ENCODE measurements around the gene RIC8B.

DNA sequence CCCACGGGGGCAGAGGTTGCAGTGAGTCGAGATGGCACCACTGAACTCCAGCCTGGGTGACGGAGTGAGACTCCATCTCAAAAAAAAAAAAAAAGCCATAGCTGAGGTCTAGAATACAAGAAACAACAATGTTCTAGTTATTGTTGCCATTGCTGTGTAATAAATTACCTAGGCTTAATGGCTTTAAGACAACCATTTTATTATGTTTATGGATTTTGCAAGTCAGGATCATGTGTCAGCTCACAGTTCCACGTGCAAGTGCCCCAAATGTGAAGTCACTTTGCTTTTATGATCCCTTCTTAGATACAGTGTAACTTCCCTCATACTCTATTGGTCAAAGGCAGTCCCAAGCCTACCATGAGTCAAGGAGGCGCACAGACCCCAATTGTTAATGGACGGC is 49.5 kb upstream of the RIC8B start:
- TF ChIP-seq, protein P1, sequence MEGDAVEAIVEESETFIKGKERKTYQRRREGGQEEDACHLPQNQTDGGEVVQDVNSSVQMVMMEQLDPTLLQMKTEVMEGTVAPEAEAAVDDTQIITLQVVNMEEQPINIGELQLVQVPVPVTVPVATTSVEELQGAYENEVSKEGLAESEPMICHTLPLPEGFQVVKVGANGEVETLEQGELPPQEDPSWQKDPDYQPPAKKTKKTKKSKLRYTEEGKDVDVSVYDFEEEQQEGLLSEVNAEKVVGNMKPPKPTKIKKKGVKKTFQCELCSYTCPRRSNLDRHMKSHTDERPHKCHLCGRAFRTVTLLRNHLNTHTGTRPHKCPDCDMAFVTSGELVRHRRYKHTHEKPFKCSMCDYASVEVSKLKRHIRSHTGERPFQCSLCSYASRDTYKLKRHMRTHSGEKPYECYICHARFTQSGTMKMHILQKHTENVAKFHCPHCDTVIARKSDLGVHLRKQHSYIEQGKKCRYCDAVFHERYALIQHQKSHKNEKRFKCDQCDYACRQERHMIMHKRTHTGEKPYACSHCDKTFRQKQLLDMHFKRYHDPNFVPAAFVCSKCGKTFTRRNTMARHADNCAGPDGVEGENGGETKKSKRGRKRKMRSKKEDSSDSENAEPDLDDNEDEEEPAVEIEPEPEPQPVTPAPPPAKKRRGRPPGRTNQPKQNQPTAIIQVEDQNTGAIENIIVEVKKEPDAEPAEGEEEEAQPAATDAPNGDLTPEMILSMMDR (IDR thresholded peaks at IDR 0.05; ENCODE audit: low read length), result no peak
- TF ChIP-seq EZH2 (optimal IDR thresholded peaks at IDR 0.05; ENCODE audit: low read depth, low read length), result no peak
- no peak for TF ChIP-seq EZH2phosphoT487 (IDR thresholded peaks at IDR 0.05; ENCODE audit: low read length)

Data from MM.1S (cell line).